Activated CD4-positive, alpha-beta T cell treated with anti-CD3 and anti-CD28 coated beads, Interleukin-2, amount 10 ng/mL, durations not matched to agents 24 days and 14 days (primary cell): Measurements from ENCODE around the gene SND1. TPM values are rescaled to one million over a fixed set of nuclear protein-coding genes. Genes with fewer than 3 reads are reported as not detected.

Experiments
- DNase-seq: peaks from one replicate; pipeline ENCODE4 v3.0.0; 2022
- H3K27ac Mint-ChIP-seq: one replicate; pipeline ENCODE4 v1.8.0; 2022; ENCODE audit warnings: mild to moderate bottlenecking, mixed read lengths
- H3K27me3 Mint-ChIP-seq: one replicate; pipeline ENCODE4 v1.8.0; 2022; ENCODE audit warnings: mixed read lengths
- H3K36me3 Mint-ChIP-seq: one replicate; pipeline ENCODE4 v1.8.0; 2022; ENCODE audit warnings: low read depth, mild to moderate bottlenecking, mixed read lengths
- H3K4me1 Mint-ChIP-seq: one replicate; pipeline ENCODE4 v1.8.0; 2021; ENCODE audit warnings: mixed read lengths
- H3K4me3 Mint-ChIP-seq: one replicate; pipeline ENCODE4 v1.8.0; 2022; ENCODE audit warnings: mild to moderate bottlenecking, moderate library complexity, mixed read lengths
- H3K9me3 Mint-ChIP-seq: one replicate; pipeline ENCODE4 v1.8.0; 2021; ENCODE audit warnings: mixed read lengths
- intact Hi-C: fragments of 100-400 bp; cut with micrococcal nuclease; formaldehyde crosslinking; loops from one replicate; pipeline ENCODE4 v1.15.1; 2023
- total RNA-seq: library from RNA; stranded (reverse); gene quantifications from 2 replicates; pipeline ENCODE4 v1.2.3, GENCODE V29; 2022

Gene SND1
- total RNA-seq, 1 donor from 2014 or later: 295 TPM

DNA sequence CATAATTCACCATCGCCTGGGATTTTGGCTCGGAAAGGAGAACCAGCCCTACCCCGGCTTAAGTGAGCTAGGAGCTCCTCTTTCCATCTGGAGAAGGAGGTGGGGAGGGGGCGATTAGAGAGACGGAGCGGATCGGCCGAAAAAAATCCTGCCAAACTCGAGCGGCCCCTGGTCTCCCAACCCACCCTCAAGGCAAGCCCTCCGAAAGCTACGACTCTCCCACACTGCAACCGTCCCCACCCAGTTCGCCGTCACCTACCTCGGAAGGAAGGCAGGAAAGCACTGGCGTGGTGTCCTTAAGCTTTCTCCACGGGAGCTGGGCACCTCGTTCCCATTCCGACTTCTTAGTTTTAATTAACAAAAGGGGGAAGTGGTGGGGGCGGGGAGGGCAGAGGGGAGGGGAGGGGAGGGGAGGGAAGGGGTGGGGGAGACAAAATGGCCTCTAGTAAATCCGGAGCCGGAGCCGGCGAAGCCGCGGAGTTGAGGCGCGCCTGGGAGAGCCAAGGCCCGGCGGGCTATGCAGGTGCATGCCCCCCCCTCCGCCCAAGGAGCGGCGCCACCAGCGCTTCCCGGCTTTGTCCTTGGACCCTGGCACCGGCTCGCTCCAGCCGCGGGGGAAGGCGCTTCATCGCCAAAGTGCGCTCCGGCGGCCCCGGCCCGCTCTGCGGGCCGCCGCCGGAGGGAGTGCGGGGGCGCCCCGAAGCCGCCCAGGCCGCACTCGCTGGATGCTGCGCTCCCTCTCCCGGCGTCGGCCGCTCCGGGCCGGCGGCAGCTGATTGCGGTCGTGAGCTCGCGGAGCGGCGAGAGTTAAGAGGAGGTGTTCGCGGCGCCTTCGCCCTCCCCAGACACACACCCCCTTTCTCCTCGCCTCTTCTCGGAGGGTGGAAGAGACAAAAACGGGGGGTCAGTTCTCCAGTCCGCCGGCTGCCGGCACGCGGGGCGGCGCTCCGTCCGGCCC lies 378.9 kb downstream of the SND1 start, which contains the start of gene LRRC4:
TSS of gene LRRC4 (minus strand) at position 784 of the 958 bp plus-strand sequence. CDS start 797 bp downstream, outside the sequence.
- H3K27ac Mint-ChIP-seq: peak within 1 kb of the TSS; percentile 65
- no peaks in the 10 kb centered on the region for H3K9me3 Mint-ChIP-seq
- peaks cover 22% of the 10 kb centered on the region for H3K36me3 Mint-ChIP-seq

GRCh38 chr7:128031901-128032604 lies 380.1 kb downstream of the SND1 start:
- peaks cover 22% of the 10 kb centered on the region for H3K27me3 Mint-ChIP-seq
- H3K9me3 Mint-ChIP-seq: no peaks in the 10 kb centered on the region
- intact Hi-C loops: loop anchor here (1.0 kb wide), 1 partner anchor 135 kb away; no protein-coding TSS in a partner anchor
- peak; percentile 80 for DNase-seq
- H3K4me3 Mint-ChIP-seq: peak overlapping the region; percentile 82
- H3K27ac Mint-ChIP-seq: peak overlapping the region; percentile 65
- H3K36me3 Mint-ChIP-seq: peaks cover 22% of the 10 kb centered on the region
- peaks cover 7% of the 10 kb centered on the region for H3K4me1 Mint-ChIP-seq

More for the DNA sequence above, 378.9 kb downstream of the SND1 start, which contains the start of gene LRRC4:
- peaks cover 7% of the 10 kb centered on the region for H3K4me1 Mint-ChIP-seq
- DNase-seq: peak; percentile 77
- intact Hi-C loops: no loop called here
- peaks cover 22% of the 10 kb centered on the region for H3K27me3 Mint-ChIP-seq
- peak within 1 kb of the TSS; percentile 82 for H3K4me3 Mint-ChIP-seq

- H3K4me3 Mint-ChIP-seq: no peak overlapping the region
- DNase-seq: no peak
Measured at GRCh38 chr7:128032605-128033235, 380.7 kb downstream of the SND1 start.

GRCh38 chr7:128033246-128033645 lies 381.3 kb downstream of the SND1 start:
- Mint-ChIP-seq H3K27me3 (peaks cover 22% of the 10 kb centered on the region), H3K4me1 (peaks cover 11% of the 10 kb centered on the region), H3K4me3 (no peak overlapping the region), H3K27ac (no peak overlapping the region), H3K36me3 (peaks cover 19% of the 10 kb centered on the region), H3K9me3 (no peaks in the 10 kb centered on the region)
- no peak for DNase-seq
- intact Hi-C loops: no loop called here

More at GRCh38 chr7:128032605-128033235, 380.7 kb downstream of the SND1 start:
- Mint-ChIP-seq H3K9me3 (no peaks in the 10 kb centered on the region), H3K27me3 (peaks cover 22% of the 10 kb centered on the region), H3K4me1 (peaks cover 10% of the 10 kb centered on the region), H3K36me3 (peaks cover 19% of the 10 kb centered on the region), H3K27ac (no peak overlapping the region)
- intact Hi-C loops: loop anchor here (1.0 kb wide), 1 partner anchor 135 kb away; no protein-coding TSS in a partner anchor

DNA sequence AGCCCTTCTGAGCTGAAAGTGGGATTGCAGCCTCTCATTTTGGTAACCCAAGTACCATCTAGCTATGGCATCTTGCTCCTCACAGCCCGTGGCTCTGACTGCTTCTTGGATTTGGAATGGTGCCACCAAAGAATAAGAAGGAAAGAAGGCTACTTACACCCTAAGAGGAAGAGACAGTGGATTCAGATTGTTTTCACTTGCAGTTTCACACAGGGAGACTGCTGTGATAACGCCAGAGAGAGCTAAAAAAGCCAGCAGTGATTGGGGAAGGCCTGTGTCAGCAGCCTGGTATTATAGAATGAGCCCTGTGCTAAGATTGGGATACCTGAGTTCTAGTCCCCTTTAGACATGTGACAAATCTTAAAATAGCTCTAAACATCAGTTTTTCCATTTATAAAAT lies 382.8 kb downstream of the SND1 start:
- DNase-seq: no peak
- Mint-ChIP-seq H3K27ac (no peak overlapping the region), H3K27me3 (peaks cover 22% of the 10 kb centered on the region), H3K4me1 (peaks cover 9% of the 10 kb centered on the region), H3K4me3 (no peak overlapping the region), H3K36me3 (peaks cover 6% of the 10 kb centered on the region), H3K9me3 (no peaks in the 10 kb centered on the region)
- intact Hi-C loops: no loop called here

GRCh38 chr7:128035712-128036111 lies 383.7 kb downstream of the SND1 start:
- intact Hi-C loops: no loop called here
- Mint-ChIP-seq H3K27me3 (peaks cover 14% of the 10 kb centered on the region), H3K27ac (no peak overlapping the region), H3K36me3 (peaks cover 2% of the 10 kb centered on the region), H3K9me3 (no peaks in the 10 kb centered on the region), H3K4me1 (peaks cover 5% of the 10 kb centered on the region), H3K4me3 (no peak overlapping the region)
- no peak for DNase-seq

- no peaks in the 10 kb centered on the region for H3K9me3 Mint-ChIP-seq
- no peak overlapping the region for H3K27ac Mint-ChIP-seq
- intact Hi-C loops: no loop called here
- no peak overlapping the region for H3K4me3 Mint-ChIP-seq
- peaks cover 4% of the 10 kb centered on the region for H3K4me1 Mint-ChIP-seq
- H3K27me3 Mint-ChIP-seq: peaks cover 13% of the 10 kb centered on the region
- no peak for DNase-seq
- peaks cover 2% of the 10 kb centered on the region for H3K36me3 Mint-ChIP-seq
Measured at GRCh38 chr7:128036226-128036940, 384.4 kb downstream of the SND1 start.

- Mint-ChIP-seq H3K9me3 (no peaks in the 10 kb centered on the region), H3K4me1 (peaks cover 7% of the 10 kb centered on the region), H3K27ac (no peak overlapping the region), H3K4me3 (no peak overlapping the region), H3K27me3 (peaks cover 12% of the 10 kb centered on the region), H3K36me3 (peaks cover 5% of the 10 kb centered on the region)
- intact Hi-C loops: no loop called here
- no peak for DNase-seq
Measured at GRCh38 chr7:128037081-128037480, 385.1 kb downstream of the SND1 start.

DNA sequence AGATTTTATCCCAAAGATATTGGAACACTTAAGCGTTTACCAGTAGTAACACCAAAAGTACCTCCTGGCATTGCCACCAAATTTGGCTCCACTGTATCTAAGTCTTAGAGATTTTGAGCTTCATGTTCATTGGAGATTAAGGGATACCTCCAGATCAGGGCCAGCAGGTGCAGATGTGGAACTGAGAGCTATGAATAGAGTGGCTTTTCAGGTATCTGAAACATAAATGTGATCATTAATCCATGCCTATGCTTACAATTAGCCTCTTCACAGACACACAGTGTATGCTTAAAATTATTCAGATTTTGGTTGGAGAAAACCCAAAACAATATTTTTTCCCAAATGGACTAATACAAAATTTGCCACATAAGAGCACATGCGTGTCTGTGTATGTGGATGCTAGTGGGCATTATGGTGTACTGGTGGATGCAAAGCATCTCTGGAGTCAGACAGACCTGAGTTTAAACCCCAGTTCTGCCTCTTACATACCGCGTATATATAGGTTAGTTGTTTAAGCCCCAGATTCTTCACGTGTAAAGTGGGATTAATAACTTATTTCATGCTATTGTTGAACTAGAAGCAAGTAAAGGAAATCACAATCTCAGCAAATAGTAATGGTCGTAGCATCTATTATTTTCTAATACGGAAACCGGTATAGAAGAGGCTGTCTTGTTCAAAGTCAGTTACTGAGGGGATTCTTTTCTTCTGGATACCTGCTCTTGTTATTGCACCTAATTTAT lies 386.1 kb downstream of the SND1 start:
- intact Hi-C loops: no loop called here
- no peaks in the 10 kb centered on the region for H3K9me3 Mint-ChIP-seq
- peaks cover 5% of the 10 kb centered on the region for H3K36me3 Mint-ChIP-seq
- no peak overlapping the region for H3K4me3 Mint-ChIP-seq
- peaks cover 7% of the 10 kb centered on the region for H3K27me3 Mint-ChIP-seq
- H3K4me1 Mint-ChIP-seq: peaks cover 7% of the 10 kb centered on the region
- no peak overlapping the region for H3K27ac Mint-ChIP-seq
- no peak for DNase-seq

DNA sequence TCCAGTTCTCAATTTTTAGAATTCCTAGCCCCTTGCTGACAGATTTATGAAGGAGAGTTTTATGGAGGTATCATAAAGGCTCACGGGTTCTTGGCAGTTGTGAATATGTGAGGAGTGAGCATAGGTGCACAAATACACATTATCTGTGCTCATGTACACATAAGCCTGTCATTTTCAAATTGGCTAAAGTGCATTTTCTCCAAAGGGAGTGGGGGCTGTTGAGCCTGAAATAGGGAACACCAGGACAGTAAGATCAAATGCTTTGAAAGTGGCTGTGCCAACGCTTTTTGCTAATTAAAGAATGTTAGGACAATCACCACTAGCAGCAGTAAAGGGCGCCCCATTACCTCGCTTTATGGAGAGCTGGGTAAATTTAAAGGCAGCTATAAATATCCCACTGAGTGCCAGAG lies 387.6 kb downstream of the SND1 start:
- no peak overlapping the region for H3K4me3 Mint-ChIP-seq
- H3K27me3 Mint-ChIP-seq: no peaks in the 10 kb centered on the region
- intact Hi-C loops: no loop called here
- no peak overlapping the region for H3K27ac Mint-ChIP-seq
- peaks cover 12% of the 10 kb centered on the region for H3K4me1 Mint-ChIP-seq
- DNase-seq: no peak
- peaks cover 6% of the 10 kb centered on the region for H3K36me3 Mint-ChIP-seq
- no peaks in the 10 kb centered on the region for H3K9me3 Mint-ChIP-seq

DNA sequence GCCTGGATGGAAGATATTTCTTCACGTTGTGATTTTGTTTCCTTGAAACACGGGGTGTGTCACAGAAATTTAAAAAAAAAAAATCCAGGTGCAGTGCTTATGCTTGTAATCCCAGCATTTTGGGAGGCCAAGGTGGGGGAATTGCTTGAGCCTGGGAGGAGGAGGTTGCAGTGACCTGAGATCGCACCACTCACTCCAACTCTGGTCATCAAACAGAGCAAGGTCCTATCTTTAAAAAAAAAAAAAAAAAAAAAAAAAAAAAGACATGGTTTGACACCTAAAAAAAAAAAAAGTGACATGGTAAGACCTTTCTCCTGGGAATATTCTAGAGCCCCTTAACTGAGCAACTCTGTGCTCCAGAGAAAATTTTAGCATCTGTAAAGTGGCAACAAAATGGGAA lies 388.2 kb downstream of the SND1 start:
- intact Hi-C loops: no loop called here
- H3K27me3 Mint-ChIP-seq: no peaks in the 10 kb centered on the region
- peaks cover 15% of the 10 kb centered on the region for H3K4me1 Mint-ChIP-seq
- peaks cover 9% of the 10 kb centered on the region for H3K36me3 Mint-ChIP-seq
- no peaks in the 10 kb centered on the region for H3K9me3 Mint-ChIP-seq
- H3K27ac Mint-ChIP-seq: no peak overlapping the region
- H3K4me3 Mint-ChIP-seq: no peak overlapping the region
- no peak for DNase-seq

DNA sequence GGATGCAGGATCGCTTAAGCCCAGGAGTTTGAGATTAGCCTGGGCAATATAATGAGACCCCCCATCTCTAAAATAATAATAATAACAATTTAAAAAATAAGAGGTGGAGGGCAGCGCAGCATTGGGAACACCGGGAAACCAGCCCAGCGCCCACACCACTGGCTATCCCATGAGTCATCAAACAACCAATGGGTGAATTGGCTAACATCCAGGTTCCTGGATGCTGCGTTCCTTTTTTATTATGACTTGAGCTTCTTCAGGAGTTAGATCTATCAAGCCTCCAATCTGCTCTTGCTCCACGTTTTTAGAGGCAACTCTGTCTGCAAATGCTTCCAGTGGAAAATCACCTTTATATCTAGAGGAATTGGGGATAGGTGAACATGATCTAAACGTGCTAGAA lies 389.2 kb downstream of the SND1 start:
- H3K4me3 Mint-ChIP-seq: no peak overlapping the region
- H3K27ac Mint-ChIP-seq: no peak overlapping the region
- peaks cover 9% of the 10 kb centered on the region for H3K36me3 Mint-ChIP-seq
- intact Hi-C loops: no loop called here
- H3K9me3 Mint-ChIP-seq: no peaks in the 10 kb centered on the region
- no peaks in the 10 kb centered on the region for H3K27me3 Mint-ChIP-seq
- H3K4me1 Mint-ChIP-seq: peaks cover 17% of the 10 kb centered on the region
- DNase-seq: no peak
